IPS-18c (cell line): ENCODE measurements around the gene RERGL.
"Not testable (repeated sequence)": the region's sequence is repeated elsewhere in the genome, so short reads cannot be mapped to it uniquely, and the experiment has no call there.

ENCODE experiments used
- H3K4me3 ChIP-seq: 2 replicates; pipeline ENCODE4 v1.7.0; 2013; ENCODE audit warnings: low read depth, mild to moderate bottlenecking, low read length, moderate library complexity; ENCODE audit not compliant: insufficient read depth
- H3K9me3 ChIP-seq: one replicate; pipeline ENCODE4 v1.6.1; 2013; ENCODE audit warnings: mild to moderate bottlenecking, low read length, moderate library complexity; ENCODE audit not compliant: control insufficient read depth, insufficient read depth

RERGL gene

DNA sequence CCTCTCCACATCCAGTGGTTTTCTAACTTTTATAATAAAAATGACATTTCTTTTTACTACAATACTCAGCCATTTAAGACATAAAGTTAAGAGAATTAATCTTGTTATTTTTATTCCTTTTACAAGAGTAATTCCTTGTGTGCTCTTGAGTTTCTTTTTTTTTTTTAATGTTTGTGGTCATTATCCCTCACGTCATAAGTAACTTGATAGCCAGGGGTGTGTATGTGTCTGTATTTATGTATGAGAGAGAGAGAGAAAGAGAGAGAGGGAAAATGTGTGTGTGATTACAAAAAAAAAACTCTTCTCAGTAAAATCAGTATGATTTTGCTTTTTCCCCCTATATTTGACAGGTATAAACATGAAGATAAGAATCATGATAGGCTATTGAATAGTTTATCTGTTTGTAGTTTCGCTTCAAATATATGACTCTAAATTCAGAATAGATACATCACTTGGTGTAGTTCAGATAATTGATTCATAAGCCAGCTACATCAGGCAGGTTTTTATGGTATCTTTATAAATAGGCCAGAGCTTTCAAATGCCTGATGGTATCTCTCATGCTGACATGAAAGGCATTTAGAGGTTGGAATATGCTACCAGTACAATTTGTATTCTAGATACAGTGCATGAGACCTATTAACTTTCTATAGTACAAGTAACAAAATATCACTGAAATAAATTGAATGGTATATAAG is 34.9 kb downstream of the RERGL start:
- no peak overlapping the region for H3K4me3 ChIP-seq
- H3K9me3 ChIP-seq = no peaks in the 10 kb centered on the region

DNA sequence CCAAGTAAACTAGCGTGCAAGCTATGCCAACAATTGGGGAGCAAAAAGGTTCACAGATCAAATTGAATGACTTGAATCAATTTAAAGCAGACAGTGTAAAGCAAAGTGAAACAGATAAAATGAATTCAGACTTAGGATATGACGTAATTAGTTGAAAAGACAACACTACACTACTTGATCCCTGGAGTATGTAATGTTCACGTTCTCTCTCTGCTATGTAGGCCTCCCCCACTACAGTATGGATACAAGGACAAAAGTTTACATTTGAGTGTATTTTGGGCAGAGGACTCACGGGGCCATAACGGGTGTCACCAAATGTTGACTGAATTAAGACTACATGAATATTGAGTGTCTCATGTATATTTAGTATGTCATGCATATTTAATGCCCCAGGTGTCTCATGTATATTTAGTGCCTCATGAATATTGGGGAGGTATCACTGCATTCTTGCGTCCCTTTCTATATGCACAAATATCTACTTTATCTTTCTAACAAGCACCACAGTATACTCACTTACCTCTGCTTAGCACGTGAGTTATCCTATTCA is 44.5 kb downstream of the RERGL start:
- H3K4me3 ChIP-seq = no peak overlapping the region

DNA sequence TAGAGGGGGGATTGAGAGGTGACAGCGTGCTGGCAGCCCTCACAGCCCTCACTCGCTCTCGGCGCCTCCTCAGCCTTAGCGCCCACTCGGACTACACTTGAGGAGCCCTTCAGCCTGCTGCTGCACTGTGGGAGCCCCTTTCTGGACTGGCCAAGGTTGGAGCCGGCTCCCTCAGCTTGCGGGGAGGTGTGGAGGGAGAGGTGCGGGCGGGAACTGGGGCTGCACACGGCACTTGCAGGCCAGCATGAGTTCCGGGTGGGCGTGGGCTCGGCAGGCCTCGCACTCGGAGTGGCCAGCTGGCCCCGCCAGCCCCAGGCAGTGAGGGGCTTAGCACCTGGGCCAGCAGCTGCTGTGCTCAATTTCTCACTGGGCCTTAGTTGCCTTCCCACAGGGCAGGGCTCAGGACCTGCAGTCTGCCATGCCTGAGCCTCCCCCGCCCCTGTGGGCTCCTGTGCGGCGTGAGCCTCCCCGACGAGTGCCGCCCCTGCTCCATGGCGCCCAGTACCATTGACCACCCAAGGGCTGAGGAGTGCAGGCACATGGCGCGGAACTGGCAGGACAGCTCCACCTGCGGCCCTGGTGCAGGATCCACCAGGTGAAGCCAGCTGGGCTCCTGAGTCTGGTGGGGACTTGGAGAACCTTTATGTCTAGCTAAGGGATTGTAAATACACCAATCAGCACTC is 49.8 kb downstream of the RERGL start:
- not testable (repeated sequence) for H3K9me3 ChIP-seq

More for the DNA sequence above, 44.5 kb downstream of the RERGL start:
- H3K9me3 ChIP-seq = no peaks in the 10 kb centered on the region

More for the DNA sequence above, 49.8 kb downstream of the RERGL start:
- H3K4me3 ChIP-seq = not testable (repeated sequence)
